Measurements from ENCODE around the gene GNG12. TPM values are rescaled to one million over a fixed set of nuclear protein-coding genes. Genes with fewer than 3 reads are reported as not detected.

GNG12 gene
- total RNA-seq, 1 donor from 2014 or later, result 18.5 TPM

- H3K27ac Mint-ChIP-seq (ENCODE audit: unreplicated experiment), result no peak overlapping the region
- H3K4me3 Mint-ChIP-seq, result no peak overlapping the region
Observed at GRCh38 chr1:67856921-67857320, 23.7 kb upstream of the GNG12 start.

GRCh38 chr1:67855961-67856360, 22.7 kb upstream of the GNG12 start:
- no peaks in the 10 kb centered on the region for H3K36me3 Mint-ChIP-seq (ENCODE audit: low read depth)
- no peak for DNase-seq (ENCODE audit: low read depth, low spot score)
- peaks cover 4% of the 10 kb centered on the region for H3K27me3 Mint-ChIP-seq (ENCODE audit: low read depth)
- H3K4me1 Mint-ChIP-seq, result peaks cover 16% of the 10 kb centered on the region
- no peaks in the 10 kb centered on the region for H3K9me3 Mint-ChIP-seq
- TF ChIP-seq, protein P1, sequence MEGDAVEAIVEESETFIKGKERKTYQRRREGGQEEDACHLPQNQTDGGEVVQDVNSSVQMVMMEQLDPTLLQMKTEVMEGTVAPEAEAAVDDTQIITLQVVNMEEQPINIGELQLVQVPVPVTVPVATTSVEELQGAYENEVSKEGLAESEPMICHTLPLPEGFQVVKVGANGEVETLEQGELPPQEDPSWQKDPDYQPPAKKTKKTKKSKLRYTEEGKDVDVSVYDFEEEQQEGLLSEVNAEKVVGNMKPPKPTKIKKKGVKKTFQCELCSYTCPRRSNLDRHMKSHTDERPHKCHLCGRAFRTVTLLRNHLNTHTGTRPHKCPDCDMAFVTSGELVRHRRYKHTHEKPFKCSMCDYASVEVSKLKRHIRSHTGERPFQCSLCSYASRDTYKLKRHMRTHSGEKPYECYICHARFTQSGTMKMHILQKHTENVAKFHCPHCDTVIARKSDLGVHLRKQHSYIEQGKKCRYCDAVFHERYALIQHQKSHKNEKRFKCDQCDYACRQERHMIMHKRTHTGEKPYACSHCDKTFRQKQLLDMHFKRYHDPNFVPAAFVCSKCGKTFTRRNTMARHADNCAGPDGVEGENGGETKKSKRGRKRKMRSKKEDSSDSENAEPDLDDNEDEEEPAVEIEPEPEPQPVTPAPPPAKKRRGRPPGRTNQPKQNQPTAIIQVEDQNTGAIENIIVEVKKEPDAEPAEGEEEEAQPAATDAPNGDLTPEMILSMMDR (conservative IDR thresholded peaks at IDR 0.05), result no peak
- H3K27ac Mint-ChIP-seq (ENCODE audit: unreplicated experiment), result no peak overlapping the region
- H3K4me3 Mint-ChIP-seq, result no peak overlapping the region

More at GRCh38 chr1:67856921-67857320, 23.7 kb upstream of the GNG12 start:
- H3K36me3 Mint-ChIP-seq (ENCODE audit: low read depth), result no peaks in the 10 kb centered on the region
- H3K9me3 Mint-ChIP-seq, result no peaks in the 10 kb centered on the region
- H3K4me1 Mint-ChIP-seq, result peaks cover 16% of the 10 kb centered on the region
- DNase-seq (ENCODE audit: low read depth, low spot score), result no peak
- TF ChIP-seq, protein P1 (conservative IDR thresholded peaks at IDR 0.05), result no peak
- no peaks in the 10 kb centered on the region for H3K27me3 Mint-ChIP-seq (ENCODE audit: low read depth)

DNA sequence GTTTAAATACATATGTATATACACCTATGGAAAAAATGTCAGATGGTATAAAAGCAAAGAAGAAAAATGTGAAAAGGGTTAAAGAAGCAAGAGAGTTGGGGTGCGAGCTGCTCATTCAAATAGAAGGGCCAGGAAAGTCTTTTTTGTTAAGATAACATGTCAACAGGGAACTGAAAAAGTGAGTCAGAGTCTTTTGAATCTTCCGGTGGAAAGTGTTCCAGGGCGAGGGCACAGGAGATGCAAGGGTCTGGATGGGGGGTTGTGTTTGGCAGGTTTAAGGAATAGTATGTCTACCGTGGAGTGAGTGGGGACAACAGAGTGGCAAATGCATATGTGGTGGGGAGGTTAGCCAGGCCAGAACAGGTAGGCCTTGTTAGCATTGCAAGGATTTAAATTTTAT, 22.2 kb upstream of the GNG12 start:
- Mint-ChIP-seq H3K4me3 (no peak overlapping the region), H3K4me1 (peaks cover 16% of the 10 kb centered on the region), H3K27me3 (ENCODE audit: low read depth) (peaks cover 4% of the 10 kb centered on the region)

DNA sequence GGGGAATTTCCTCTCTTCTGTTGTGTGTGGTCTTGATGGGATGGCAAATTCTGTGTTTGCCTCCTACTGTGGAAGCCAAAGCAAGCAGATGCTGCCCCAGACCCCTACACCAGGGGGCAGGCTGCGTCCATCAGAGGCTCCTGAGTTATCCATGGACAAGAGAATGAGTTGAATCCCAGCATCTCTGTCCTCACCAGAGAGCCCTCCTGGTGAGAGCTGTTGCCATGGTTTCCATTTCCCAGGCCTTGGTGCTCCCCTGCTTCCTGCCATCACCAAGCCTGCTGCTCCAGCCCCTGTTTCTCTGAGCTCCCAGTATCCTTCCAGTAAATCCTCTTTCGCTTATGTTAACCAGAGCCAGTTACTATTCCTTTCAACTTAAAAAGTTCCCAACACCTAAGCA, 20.4 kb upstream of the GNG12 start:
- Mint-ChIP-seq H3K27me3 (ENCODE audit: low read depth) (peaks cover 4% of the 10 kb centered on the region), H3K27ac (ENCODE audit: unreplicated experiment) (no peak overlapping the region), H3K4me3 (no peak overlapping the region), H3K9me3 (no peaks in the 10 kb centered on the region), H3K36me3 (ENCODE audit: low read depth) (no peaks in the 10 kb centered on the region), H3K4me1 (peaks cover 16% of the 10 kb centered on the region)
- TF ChIP-seq, protein P1 (conservative IDR thresholded peaks at IDR 0.05), result peak; percentile 86
- DNase-seq (ENCODE audit: low read depth, low spot score), result peak; percentile 61

More for the DNA sequence above, 22.2 kb upstream of the GNG12 start:
- H3K36me3 Mint-ChIP-seq (ENCODE audit: low read depth), result no peaks in the 10 kb centered on the region
- H3K27ac Mint-ChIP-seq (ENCODE audit: unreplicated experiment), result no peak overlapping the region
- TF ChIP-seq, protein P1 (conservative IDR thresholded peaks at IDR 0.05), result no peak
- DNase-seq (ENCODE audit: low read depth, low spot score), result no peak
- H3K9me3 Mint-ChIP-seq, result no peaks in the 10 kb centered on the region

- H3K4me1 Mint-ChIP-seq, result peaks cover 16% of the 10 kb centered on the region
- H3K36me3 Mint-ChIP-seq (ENCODE audit: low read depth), result no peaks in the 10 kb centered on the region
- DNase-seq (ENCODE audit: low read depth, low spot score), result no peak
- no peaks in the 10 kb centered on the region for H3K9me3 Mint-ChIP-seq
- peaks cover 4% of the 10 kb centered on the region for H3K27me3 Mint-ChIP-seq (ENCODE audit: low read depth)
- no peak overlapping the region for H3K4me3 Mint-ChIP-seq
- TF ChIP-seq, protein P1 (conservative IDR thresholded peaks at IDR 0.05), result no peak
- H3K27ac Mint-ChIP-seq (ENCODE audit: unreplicated experiment), result no peak overlapping the region
Observed at GRCh38 chr1:67851800-67852199, 18.5 kb upstream of the GNG12 start.

Measured in neural crest cell (in vitro differentiated cells).